GM19372 (cell line): ENCODE measurements around the gene ROBO3.

Source experiments
- ATAC-seq: cut with Tn5 transposase; IDR thresholded peaks from one replicate; pipeline ENCODE4 v1.9.1; 2021; ENCODE audit warnings: mild to moderate bottlenecking, low read depth, moderate library complexity; ENCODE audit not compliant: unreplicated experiment

The ROBO3 gene

GRCh38 chr11:124889191-124890091 lies 24.2 kb downstream of the ROBO3 start:
- no peak for ATAC-seq

- ATAC-seq: no peak
Observed at GRCh38 chr11:124890151-124890550, 24.9 kb downstream of the ROBO3 start.

GRCh38 chr11:124890683-124891372 lies 25.6 kb downstream of the ROBO3 start:
- no peak for ATAC-seq

- ATAC-seq: no peak
Observed at GRCh38 chr11:124891373-124891861, 26.2 kb downstream of the ROBO3 start.

GRCh38 chr11:124892146-124892545 lies 26.9 kb downstream of the ROBO3 start:
- no peak for ATAC-seq

GRCh38 chr11:124892750-124893454 lies 27.7 kb downstream of the ROBO3 start:
- no peak for ATAC-seq

GRCh38 chr11:124893781-124894401 lies 28.7 kb downstream of the ROBO3 start:
- no peak for ATAC-seq

GRCh38 chr11:124894606-124895430 lies 29.6 kb downstream of the ROBO3 start:
- no peak for ATAC-seq

GRCh38 chr11:124895471-124895971 lies 30.3 kb downstream of the ROBO3 start:
- no peak for ATAC-seq

- ATAC-seq: no peak
Observed at GRCh38 chr11:124896071-124896750, 31.0 kb downstream of the ROBO3 start.

- no peak for ATAC-seq
Observed at GRCh38 chr11:124896821-124897391, 31.7 kb downstream of the ROBO3 start.

- ATAC-seq: no peak
Observed at GRCh38 chr11:124897674-124898262, 32.5 kb downstream of the ROBO3 start, which contains the start of gene ROBO4. TSS of gene ROBO4 (minus strand) at chr11:124897865. CDS start at chr11:124897795, 70 bp downstream.

- no peak for ATAC-seq
Observed at GRCh38 chr11:124898263-124898680, 33.0 kb downstream of the ROBO3 start.

- no peak for ATAC-seq
Observed at GRCh38 chr11:124898711-124899110, 33.5 kb downstream of the ROBO3 start.

- no peak for ATAC-seq
Observed at GRCh38 chr11:124899383-124900145, 34.3 kb downstream of the ROBO3 start.

GRCh38 chr11:124900464-124900863 lies 35.2 kb downstream of the ROBO3 start:
- ATAC-seq: no peak

- ATAC-seq: no peak
Observed at GRCh38 chr11:124902616-124903015, 37.4 kb downstream of the ROBO3 start.
